Osteocyte (in vitro differentiated cells): ENCODE results near the gene GRAMD2B. TPM values are rescaled to one million over a fixed set of nuclear protein-coding genes. Genes with fewer than 3 reads are reported as not detected.

Source experiments
- DNase-seq: peaks from one replicate; pipeline ENCODE4 v3.0.0; 2021; ENCODE audit warnings: mixed read lengths; ENCODE audit not compliant: unreplicated experiment; ENCODE audit errors: extremely low spot score
- H3K27ac Mint-ChIP-seq: one replicate; pipeline ENCODE4 v1.8.0; 2021; ENCODE audit warnings: mild to moderate bottlenecking, mixed read lengths; ENCODE audit not compliant: unreplicated experiment
- H3K27me3 Mint-ChIP-seq: one replicate; pipeline ENCODE4 v1.8.0; 2021; ENCODE audit warnings: mixed read lengths; ENCODE audit not compliant: unreplicated experiment
- H3K36me3 Mint-ChIP-seq: one replicate; pipeline ENCODE4 v1.8.0; 2021; ENCODE audit warnings: mixed read lengths; ENCODE audit not compliant: unreplicated experiment
- H3K4me1 Mint-ChIP-seq: one replicate; pipeline ENCODE4 v1.8.0; 2021; ENCODE audit warnings: mixed read lengths; ENCODE audit not compliant: unreplicated experiment
- H3K4me3 Mint-ChIP-seq: one replicate; pipeline ENCODE4 v1.8.0; 2021; ENCODE audit warnings: mild to moderate bottlenecking, moderate library complexity, mixed read lengths; ENCODE audit not compliant: unreplicated experiment
- H3K9me3 Mint-ChIP-seq: one replicate; pipeline ENCODE4 v1.8.0; 2021; ENCODE audit warnings: mixed read lengths; ENCODE audit not compliant: unreplicated experiment
- total RNA-seq: library from RNA; stranded (reverse); gene quantifications from 2 replicates; pipeline ENCODE4 v1.2.1, GENCODE V29; 2021
- TF ChIP-seq, protein P1 (sequence below): fragments of 200-600 bp; sonication (generic); IDR thresholded peaks from 2 replicates; pipeline ENCODE4 v1.5.0; 2021; ENCODE audit warnings: antibody characterized with exemption, mild to moderate bottlenecking, moderate library complexity

The GRAMD2B gene
- total RNA-seq, 1 donor from 2014 or later: 93.7 TPM

DNA sequence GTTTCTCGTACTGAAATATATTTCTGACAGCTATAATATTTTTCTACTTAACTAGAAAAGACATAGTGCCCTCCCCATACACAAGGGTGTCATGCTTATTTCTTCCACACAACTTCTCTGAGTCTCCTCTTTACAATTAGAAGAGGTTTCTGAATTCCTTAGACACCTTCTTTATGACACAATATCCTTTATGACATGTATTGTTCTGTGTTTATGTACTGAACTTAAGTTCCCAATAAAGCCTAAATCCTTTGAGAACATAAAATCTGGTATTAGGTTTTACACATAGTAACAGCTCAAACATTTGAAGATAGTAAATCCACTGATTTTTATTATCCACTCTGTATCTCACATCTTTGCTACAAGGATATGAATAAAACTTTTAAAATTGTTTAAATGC is 32.5 kb downstream of the GRAMD2B start:
- no peak for DNase-seq
- no peaks in the 10 kb centered on the region for H3K9me3 Mint-ChIP-seq
- H3K36me3 Mint-ChIP-seq: peaks cover 57% of the 10 kb centered on the region
- H3K27me3 Mint-ChIP-seq: no peaks in the 10 kb centered on the region
- H3K4me1 Mint-ChIP-seq: peaks cover 54% of the 10 kb centered on the region
- TF ChIP-seq, protein P1, sequence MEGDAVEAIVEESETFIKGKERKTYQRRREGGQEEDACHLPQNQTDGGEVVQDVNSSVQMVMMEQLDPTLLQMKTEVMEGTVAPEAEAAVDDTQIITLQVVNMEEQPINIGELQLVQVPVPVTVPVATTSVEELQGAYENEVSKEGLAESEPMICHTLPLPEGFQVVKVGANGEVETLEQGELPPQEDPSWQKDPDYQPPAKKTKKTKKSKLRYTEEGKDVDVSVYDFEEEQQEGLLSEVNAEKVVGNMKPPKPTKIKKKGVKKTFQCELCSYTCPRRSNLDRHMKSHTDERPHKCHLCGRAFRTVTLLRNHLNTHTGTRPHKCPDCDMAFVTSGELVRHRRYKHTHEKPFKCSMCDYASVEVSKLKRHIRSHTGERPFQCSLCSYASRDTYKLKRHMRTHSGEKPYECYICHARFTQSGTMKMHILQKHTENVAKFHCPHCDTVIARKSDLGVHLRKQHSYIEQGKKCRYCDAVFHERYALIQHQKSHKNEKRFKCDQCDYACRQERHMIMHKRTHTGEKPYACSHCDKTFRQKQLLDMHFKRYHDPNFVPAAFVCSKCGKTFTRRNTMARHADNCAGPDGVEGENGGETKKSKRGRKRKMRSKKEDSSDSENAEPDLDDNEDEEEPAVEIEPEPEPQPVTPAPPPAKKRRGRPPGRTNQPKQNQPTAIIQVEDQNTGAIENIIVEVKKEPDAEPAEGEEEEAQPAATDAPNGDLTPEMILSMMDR: no peak
- no peak overlapping the region for H3K4me3 Mint-ChIP-seq
- H3K27ac Mint-ChIP-seq: peak overlapping the region; percentile 66

DNA sequence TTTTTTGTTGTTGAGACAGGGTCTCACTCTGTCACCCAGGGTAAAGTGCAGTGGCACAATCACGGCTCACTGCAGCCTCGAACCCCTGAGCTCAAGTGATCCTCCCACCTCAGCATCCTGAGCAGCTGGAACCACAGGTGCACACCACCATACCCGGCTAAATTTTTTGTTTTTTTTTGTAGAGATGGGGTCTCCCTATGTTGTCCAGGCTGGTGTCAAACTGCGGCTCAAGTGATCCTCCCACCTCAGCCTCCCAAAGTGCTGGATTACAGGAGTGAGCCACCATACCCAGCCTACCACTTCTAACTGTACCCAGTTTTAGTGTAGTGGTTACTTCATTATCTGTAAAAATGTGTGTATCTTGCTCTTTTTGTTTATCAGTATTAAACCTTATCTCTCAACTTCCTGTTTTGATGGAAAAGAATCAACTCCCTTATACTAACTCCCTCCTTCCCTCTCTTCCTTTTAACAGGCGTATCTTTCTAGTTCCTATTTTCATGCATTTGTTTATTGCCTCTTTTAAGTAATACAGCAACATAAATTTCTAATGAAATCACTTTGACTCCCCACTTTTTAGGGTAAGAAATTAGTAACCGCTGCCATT is 33.1 kb downstream of the GRAMD2B start:
- TF ChIP-seq, protein P1: no peak
- Mint-ChIP-seq H3K27me3 (no peaks in the 10 kb centered on the region), H3K4me1 (peaks cover 56% of the 10 kb centered on the region), H3K27ac (peak overlapping the region; percentile 66), H3K4me3 (no peak overlapping the region), H3K36me3 (peaks cover 60% of the 10 kb centered on the region), H3K9me3 (no peaks in the 10 kb centered on the region)
- DNase-seq: no peak

DNA sequence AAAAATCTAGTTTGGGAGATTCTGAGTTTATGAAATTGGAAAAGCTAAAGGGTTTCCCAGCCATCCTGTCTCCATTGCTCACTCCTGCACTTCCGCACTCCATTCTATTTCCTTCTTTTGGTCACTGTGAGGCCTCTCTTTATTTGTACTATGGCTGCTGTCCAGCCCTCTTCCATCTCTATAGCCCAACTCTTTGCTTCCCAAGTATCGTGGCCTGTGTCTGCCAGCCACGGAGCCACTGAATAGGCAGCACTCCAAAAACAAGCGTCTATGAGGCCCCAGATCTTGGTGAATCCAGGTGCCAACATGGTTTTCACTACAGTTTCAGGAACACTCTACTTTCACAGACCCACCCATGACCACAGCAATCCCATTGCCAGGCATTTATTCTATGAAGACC is 37.2 kb downstream of the GRAMD2B start:
- no peaks in the 10 kb centered on the region for H3K27me3 Mint-ChIP-seq
- peaks cover 52% of the 10 kb centered on the region for H3K36me3 Mint-ChIP-seq
- peaks cover 39% of the 10 kb centered on the region for H3K4me1 Mint-ChIP-seq
- H3K27ac Mint-ChIP-seq: peak overlapping the region; percentile 1
- no peak overlapping the region for H3K4me3 Mint-ChIP-seq
- TF ChIP-seq, protein P1: no peak
- H3K9me3 Mint-ChIP-seq: no peaks in the 10 kb centered on the region
- DNase-seq: no peak

DNA sequence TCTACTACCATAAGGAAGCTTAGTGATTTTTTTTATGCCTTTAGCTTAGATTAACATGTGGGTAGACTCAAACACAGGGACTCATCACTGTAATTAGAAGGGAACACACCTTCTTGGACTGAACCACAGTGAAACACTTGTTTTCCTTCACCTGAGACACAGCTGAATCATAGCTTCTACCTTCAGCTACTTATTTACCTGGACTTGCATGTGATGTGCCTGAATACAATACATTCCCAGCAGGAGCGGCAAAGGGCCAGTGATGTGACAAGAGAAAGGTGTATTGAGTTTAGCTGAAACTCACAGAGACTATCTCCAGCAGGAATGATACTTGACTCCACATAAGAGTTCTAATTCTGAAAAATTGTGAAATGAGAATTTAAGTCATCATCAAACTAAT is 37.8 kb downstream of the GRAMD2B start:
- TF ChIP-seq, protein P1: no peak
- Mint-ChIP-seq H3K9me3 (no peaks in the 10 kb centered on the region), H3K27me3 (no peaks in the 10 kb centered on the region), H3K27ac (peak overlapping the region; percentile 43), H3K36me3 (peaks cover 54% of the 10 kb centered on the region), H3K4me1 (peaks cover 36% of the 10 kb centered on the region), H3K4me3 (no peak overlapping the region)
- no peak for DNase-seq

DNA sequence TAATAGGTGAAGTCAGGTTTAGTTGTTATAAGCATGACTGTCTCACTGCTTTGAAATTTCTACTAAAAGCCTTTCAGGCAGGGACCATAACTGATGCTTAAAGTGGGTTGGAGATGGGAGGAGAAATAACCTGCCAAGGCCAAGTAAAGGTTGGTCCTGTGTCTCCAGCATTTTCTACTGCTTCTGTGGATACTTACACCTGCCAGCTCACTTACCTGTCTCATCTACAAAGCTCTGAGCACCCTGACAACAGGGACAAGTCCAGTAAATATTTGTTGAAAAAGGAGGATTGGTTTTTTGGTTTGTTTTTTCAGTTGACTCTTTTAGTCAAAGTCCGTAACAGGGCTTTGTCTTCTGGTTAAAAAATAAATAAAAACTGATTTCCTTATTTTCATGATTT is 38.6 kb downstream of the GRAMD2B start:
- Mint-ChIP-seq H3K27me3 (no peaks in the 10 kb centered on the region), H3K4me1 (peaks cover 30% of the 10 kb centered on the region), H3K9me3 (no peaks in the 10 kb centered on the region), H3K4me3 (no peak overlapping the region), H3K36me3 (peaks cover 57% of the 10 kb centered on the region), H3K27ac (peak overlapping the region; percentile 72)
- no peak for DNase-seq
- TF ChIP-seq, protein P1: no peak
